ENCODE results near the gene MT1X. TPM values are rescaled to one million over a fixed set of nuclear protein-coding genes. Genes with fewer than 3 reads are reported as not detected.

MT1X gene
- total RNA-seq, 1 experiment from 2014 or later, result 18.9 TPM

- Histone ChIP-seq H3K9me2 (ENCODE audit: insufficient read depth) (no peaks in the 10 kb centered on the region), H3K27ac (no peak overlapping the region), H3K4me1 (replicated peaks; ENCODE audit: insufficient read depth) (peaks cover 34% of the 10 kb centered on the region), H3K4me3 (peak overlapping the region; percentile 32; the same call in 1 of the 2 replicates), H3K27me3 (ENCODE audit: insufficient read depth, low read depth) (no peaks in the 10 kb centered on the region), H3K79me2 (ENCODE audit: low read depth) (no peaks in the 10 kb centered on the region), H3K9me3 (ENCODE audit: insufficient read depth, low read depth) (no peaks in the 10 kb centered on the region), H3F3A (ENCODE audit: insufficient read depth, low read depth) (peaks cover 24% of the 10 kb centered on the region), H3K36me3 (ENCODE audit: low read depth) (no peaks in the 10 kb centered on the region), H2AFZ (no peak overlapping the region), H4K20me1 (ENCODE audit: insufficient read depth) (no peaks in the 10 kb centered on the region), H3K4me2 (peak overlapping the region; percentile 71)
- ChIA-PET POLR2A (ENCODE audit: unreplicated experiment) (interaction anchor here (0.5 to 0.6 kb wide), 2 partner anchors 96 to 365 kb away, joined by 4 to 6 read pairs; no protein-coding TSS in a partner anchor), CTCF (interaction anchor here (0.6 to 1.8 kb wide), 8 partner anchors 12 to 67 kb away, joined by 3 to 13 read pairs (median 3); partner anchors contain the start of gene MT2A)
- no TSS peak for BruUV-seq (replicated peaks)
- intact Hi-C loops (cut with micrococcal nuclease; ENCODE audit: unreplicated experiment), result loop anchor here (1.0 to 5.0 kb wide), 3 partner anchors 36 to 43 kb away; partner anchors contain the start of genes MT1X and MT2A
- DNase-seq, result no peak
- TF ChIP-seq CTCF (conservative IDR thresholded peaks at IDR 0.05), result 0 out of 2 replicates have a peak, but pooled peaks have one; percentile 7
- TF ChIP-seq EZH2 (IDR thresholded peaks at IDR 0.05; ENCODE audit: low read depth), result no peak
Observed at GRCh38 chr16:56643833-56644232, 38.4 kb upstream of the MT1X start.

- Histone ChIP-seq H3K9me3 (ENCODE audit: insufficient read depth, low read depth) (no peaks in the 10 kb centered on the region), H3K4me1 (replicated peaks; ENCODE audit: insufficient read depth) (peaks cover 33% of the 10 kb centered on the region), H4K20me1 (ENCODE audit: insufficient read depth) (peaks cover 5% of the 10 kb centered on the region; the same call in 1 of the 2 replicates), H3K79me2 (ENCODE audit: low read depth) (no peaks in the 10 kb centered on the region), H3K36me3 (ENCODE audit: low read depth) (no peaks in the 10 kb centered on the region), H3K4me3 (no peak overlapping the region), H3K4me2 (no peak overlapping the region), H3F3A (ENCODE audit: insufficient read depth, low read depth) (peaks cover 27% of the 10 kb centered on the region), H3K27me3 (ENCODE audit: insufficient read depth, low read depth) (no peaks in the 10 kb centered on the region), H3K27ac (no peak overlapping the region), H2AFZ (no peak overlapping the region), H3K9me2 (ENCODE audit: insufficient read depth) (no peaks in the 10 kb centered on the region)
- ChIA-PET CTCF (no interaction called here), POLR2A (ENCODE audit: unreplicated experiment) (no interaction called here)
- intact Hi-C loops (cut with micrococcal nuclease; ENCODE audit: unreplicated experiment), result no loop called here
- TF ChIP-seq CTCF (conservative IDR thresholded peaks at IDR 0.05), result no peak
- TF ChIP-seq EZH2 (IDR thresholded peaks at IDR 0.05; ENCODE audit: low read depth), result no peak
- BruUV-seq (replicated peaks), result no TSS peak
- no peak for DNase-seq
Observed at GRCh38 chr16:56645311-56645710, 37.0 kb upstream of the MT1X start.

- no peaks in the 10 kb centered on the region for H3K36me3 ChIP-seq (ENCODE audit: low read depth)
- peaks cover 5% of the 10 kb centered on the region; the same call in 1 of the 2 replicates for H4K20me1 ChIP-seq (ENCODE audit: insufficient read depth)
- ChIA-PET POLR2A (ENCODE audit: unreplicated experiment) (no interaction called here), CTCF (no interaction called here)
- H3K4me2 ChIP-seq, result no peak overlapping the region
- no peaks in the 10 kb centered on the region for H3K27me3 ChIP-seq (ENCODE audit: insufficient read depth, low read depth)
- no peaks in the 10 kb centered on the region for H3K9me2 ChIP-seq (ENCODE audit: insufficient read depth)
- DNase-seq, result no peak
- TF ChIP-seq EZH2 (IDR thresholded peaks at IDR 0.05; ENCODE audit: low read depth) (no peak), CTCF (conservative IDR thresholded peaks at IDR 0.05) (no peak)
- H3K79me2 ChIP-seq (ENCODE audit: low read depth), result no peaks in the 10 kb centered on the region
- no peaks in the 10 kb centered on the region for H3K9me3 ChIP-seq (ENCODE audit: insufficient read depth, low read depth)
- BruUV-seq (replicated peaks), result no TSS peak
- peaks cover 30% of the 10 kb centered on the region for H3F3A ChIP-seq (ENCODE audit: insufficient read depth, low read depth)
- H3K4me1 ChIP-seq (replicated peaks; ENCODE audit: insufficient read depth), result peaks cover 30% of the 10 kb centered on the region
- intact Hi-C loops (cut with micrococcal nuclease; ENCODE audit: unreplicated experiment), result no loop called here
- no peak overlapping the region for H3K4me3 ChIP-seq
- H2AFZ ChIP-seq, result no peak overlapping the region
- no peak overlapping the region for H3K27ac ChIP-seq
Observed at GRCh38 chr16:56645838-56646237, 36.4 kb upstream of the MT1X start.
